H9 (cell line): Measurements from ENCODE around the gene ZHX3. TPM values are rescaled to one million over a fixed set of nuclear protein-coding genes. Genes with fewer than 3 reads are reported as not detected.

Source experiments
- DNase-seq: peaks from one replicate; pipeline ENCODE4 v3.0.0-alpha.2; 2017
- H2AFZ ChIP-seq: one replicate; pipeline ENCODE4 v1.6.1; 2013; ENCODE audit warnings: mild to moderate bottlenecking, low read length, control low read depth, moderate library complexity
- H2AK5ac ChIP-seq: 2 replicates; pipeline ENCODE4 v1.6.1; 2013; ENCODE audit warnings: low read length, control low read depth, mixed read lengths; ENCODE audit not compliant: insufficient read length
- H2BK120ac ChIP-seq: one replicate; pipeline ENCODE4 v1.6.1; 2013; ENCODE audit warnings: low read depth, mild to moderate bottlenecking, low read length, control low read depth, inconsistent platforms; ENCODE audit not compliant: poor library complexity, severe bottlenecking
- H2BK12ac ChIP-seq: 2 replicates; pipeline ENCODE4 v1.6.1; 2013; ENCODE audit warnings: low read length, control low read depth, mixed read lengths, low read depth; ENCODE audit not compliant: insufficient read length
- H2BK15ac ChIP-seq: 2 replicates; pipeline ENCODE4 v1.6.1; 2013; ENCODE audit warnings: low read depth, low read length, control low read depth
- H2BK20ac ChIP-seq: one replicate; pipeline ENCODE4 v1.6.1; 2013; ENCODE audit warnings: low read depth, mild to moderate bottlenecking, low read length, control low read depth, inconsistent platforms; ENCODE audit not compliant: poor library complexity, severe bottlenecking
- H2BK5ac ChIP-seq: 2 replicates; pipeline ENCODE4 v1.6.1; 2013; ENCODE audit warnings: low read length, control low read depth, mixed read lengths; ENCODE audit not compliant: insufficient read length
- H3K14ac ChIP-seq: 2 replicates; pipeline ENCODE4 v1.6.1; 2013; ENCODE audit warnings: low read length, control low read depth; ENCODE audit not compliant: insufficient read depth
- H3K18ac ChIP-seq: 2 replicates; pipeline ENCODE4 v1.6.1; 2013; ENCODE audit warnings: low read depth, mild to moderate bottlenecking, mixed read lengths, low read length, control low read depth; ENCODE audit not compliant: insufficient read length
- H3K23ac ChIP-seq: 2 replicates; pipeline ENCODE4 v1.6.1; 2013; ENCODE audit warnings: low read length, control low read depth, mixed read lengths, low read depth; ENCODE audit not compliant: insufficient read length
- H3K23me2 ChIP-seq: 2 replicates; pipeline ENCODE4 v1.6.1; 2013; ENCODE audit warnings: low read depth, mild to moderate bottlenecking, mixed read lengths, low read length, control low read depth; ENCODE audit not compliant: insufficient read length, poor library complexity, severe bottlenecking
- H3K27ac ChIP-seq: 2 replicates; pipeline ENCODE4 v1.5.1; 2013; ENCODE audit warnings: low read length, control low read depth, mixed read lengths, low read depth; ENCODE audit not compliant: insufficient read length
- H3K27me3 ChIP-seq: 2 replicates; pipeline ENCODE4 v1.6.1; 2013; ENCODE audit warnings: low read length, control low read depth, inconsistent platforms; ENCODE audit not compliant: insufficient read depth
- H3K4ac ChIP-seq: 2 replicates; pipeline ENCODE4 v1.6.1; 2013; ENCODE audit warnings: low read depth, mild to moderate bottlenecking, control low read depth, inconsistent platforms, low read length, moderate library complexity
- H3K4me1 ChIP-seq: 2 replicates; pipeline ENCODE4 v1.6.1; 2013; ENCODE audit warnings: low read length, control low read depth, inconsistent platforms; ENCODE audit not compliant: insufficient read depth
- H3K4me2 ChIP-seq: 2 replicates; pipeline ENCODE4 v1.6.1; 2013; ENCODE audit warnings: low read length, control low read depth, mixed read lengths; ENCODE audit not compliant: insufficient read length, insufficient read depth
- H3K56ac ChIP-seq: 2 replicates; pipeline ENCODE4 v1.6.1; 2013; ENCODE audit warnings: low read depth, mild to moderate bottlenecking, mixed read lengths, low read length, control low read depth; ENCODE audit not compliant: insufficient read length
- H3K79me1 ChIP-seq: 2 replicates; pipeline ENCODE4 v1.6.1; 2013; ENCODE audit warnings: low read depth, mild to moderate bottlenecking, moderate library complexity, low read length, control low read depth, inconsistent platforms; ENCODE audit not compliant: insufficient read depth, poor library complexity, severe bottlenecking
- H3K79me2 ChIP-seq: 2 replicates; pipeline ENCODE4 v1.6.1; 2013; ENCODE audit warnings: low read length, control low read depth, inconsistent platforms; ENCODE audit not compliant: insufficient read depth
- H3K9ac ChIP-seq: 2 replicates; pipeline ENCODE4 v1.6.1; 2013; ENCODE audit warnings: low read length, control low read depth, mixed read lengths; ENCODE audit not compliant: insufficient read length; ENCODE audit errors: extremely low read depth
- H3K9me3 ChIP-seq: one replicate; pipeline ENCODE4 v1.6.1; 2013; ENCODE audit warnings: low read depth, low read length, inconsistent platforms; ENCODE audit not compliant: control insufficient read depth
- H3T11ph ChIP-seq: one replicate; pipeline ENCODE4 v1.6.1; 2013; ENCODE audit warnings: mild to moderate bottlenecking, low read length, control low read depth, inconsistent platforms
- H4K20me1 ChIP-seq: one replicate; pipeline ENCODE4 v1.6.1; 2013; ENCODE audit not compliant: control insufficient read depth, insufficient read length, insufficient read depth
- H4K5ac ChIP-seq: 2 replicates; pipeline ENCODE4 v1.6.1; 2013; ENCODE audit warnings: low read depth, mild to moderate bottlenecking, mixed read lengths, low read length, control low read depth; ENCODE audit not compliant: insufficient read length
- H4K8ac ChIP-seq: replicated peaks from 2 replicates; pipeline ENCODE4 v1.6.1; 2013; ENCODE audit warnings: low read length, control low read depth, mixed read lengths, low read depth; ENCODE audit not compliant: insufficient read length
- H4K91ac ChIP-seq: 2 replicates; pipeline ENCODE4 v1.6.1; 2013; ENCODE audit warnings: low read depth, mild to moderate bottlenecking, moderate library complexity, mixed read lengths, low read length, control low read depth; ENCODE audit not compliant: insufficient read length
- H3K27ac Mint-ChIP-seq, 3 experiments: 2 replicates in 2 of 3; 3 replicates in 1 of 3; pipeline ENCODE4 v1.8.0; 2020 to 2021; ENCODE audit warnings: mixed read lengths in 3 of 3, mild to moderate bottlenecking in 1 of 3, moderate library complexity in 1 of 3
- H3K27me3 Mint-ChIP-seq: 2 replicates; pipeline ENCODE4 v1.8.0; 2021; ENCODE audit warnings: low read depth, mild to moderate bottlenecking, moderate library complexity, mixed read lengths
- H3K36me3 Mint-ChIP-seq, 3 experiments: 2 replicates in 2 of 3; 3 replicates in 1 of 3; pipeline ENCODE4 v1.8.0; 2020 to 2021; ENCODE audit warnings: low read depth in 3 of 3, mixed read lengths in 3 of 3; ENCODE audit not compliant: insufficient read depth in 1 of 3
- H3K4me1 Mint-ChIP-seq, 2 experiments: 2 replicates each; pipeline ENCODE4 v1.8.0; 2020; ENCODE audit warnings: mixed read lengths in 2 of 2
- H3K4me3 Mint-ChIP-seq, 2 experiments: 2 replicates in 1 of 2; 3 replicates in 1 of 2; pipeline ENCODE4 v1.8.0; 2020 to 2021; ENCODE audit warnings: mild to moderate bottlenecking in 2 of 2, mixed read lengths in 2 of 2, moderate library complexity in 1 of 2
- H3K9me3 Mint-ChIP-seq, 2 experiments: 2 replicates in 1 of 2; 3 replicates in 1 of 2; pipeline ENCODE4 v1.8.0; 2020; ENCODE audit warnings: mild to moderate bottlenecking in 2 of 2, mixed read lengths in 2 of 2, moderate library complexity in 1 of 2
- WGBS: extraction: QIAGEN DNeasy Blood & Tissue Kit; methylation state at CpG from one replicate; pipeline ENCODE4 v1.1.7; 2013; ENCODE audit warnings: missing lambda C conversion rate, low lambda C conversion rate, mixed read lengths; ENCODE audit not compliant: insufficient read length; ENCODE audit errors: extremely low coverage; 5-methylcytosine and 5-hydroxymethylcytosine counted together
- total RNA-seq: library from RNA; stranded (reverse); gene quantifications from 2 replicates; pipeline ENCODE4 v1.2.1, GENCODE V29; 2021
- TF ChIP-seq, protein P1 (sequence below): fragments of 200-600 bp; sonication (generic); conservative IDR thresholded peaks from 3 replicates; pipeline ENCODE4 v1.8.0; 2021; ENCODE audit warnings: antibody characterized with exemption, mild to moderate bottlenecking

The ZHX3 gene
- total RNA-seq, 1 experiment from 2014 or later = 4.4 TPM

DNA sequence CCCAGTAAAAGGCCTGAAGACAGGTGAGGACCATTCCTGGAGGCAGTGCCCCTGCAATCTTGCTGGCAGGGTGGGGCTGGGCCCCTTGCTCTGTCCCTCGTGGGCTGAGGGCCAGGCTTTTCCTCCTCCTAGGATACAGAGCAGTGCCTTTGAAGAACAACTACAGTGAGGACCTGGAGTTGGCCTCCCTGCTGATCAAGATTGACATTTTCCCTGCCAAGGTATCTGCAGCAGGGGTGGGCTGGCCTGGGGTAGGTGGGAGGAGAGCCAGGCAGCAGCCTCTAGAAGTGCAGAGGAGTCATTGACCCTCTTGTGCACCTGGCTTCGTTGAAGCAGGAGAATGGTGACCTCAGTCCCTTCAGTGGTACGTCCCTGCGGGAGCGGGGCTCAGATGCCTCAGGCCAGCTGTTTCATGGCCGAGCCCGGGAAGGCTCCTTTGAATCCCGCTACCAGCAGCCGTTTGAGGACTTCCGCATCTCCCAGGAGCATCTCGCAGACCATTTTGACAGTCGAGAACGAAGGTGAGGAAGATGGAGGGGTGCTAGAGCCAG is 143.7 kb downstream of the ZHX3 start:
- H4K20me1 ChIP-seq = no peaks in the 10 kb centered on the region
- DNase-seq = peak; percentile 14
- H3K4me1 Mint-ChIP-seq = peaks cover 21 to 33% of the 10 kb centered on the region in 2 experiments
- H3K4me1 ChIP-seq = peaks cover 3% of the 10 kb centered on the region; the same call in 1 of the 2 replicates
- H2BK120ac ChIP-seq = no peak overlapping the region
- H3K56ac ChIP-seq = no peak overlapping the region
- H2BK12ac ChIP-seq = no peak overlapping the region
- no peaks in the 10 kb centered on the region for H3K79me1 ChIP-seq
- H2AK5ac ChIP-seq = no peak overlapping the region
- no peak overlapping the region for H3K4ac ChIP-seq
- H3K23ac ChIP-seq = no peak overlapping the region
- no peak overlapping the region for H4K91ac ChIP-seq
- H3K27me3 Mint-ChIP-seq = no peaks in the 10 kb centered on the region
- no peak overlapping the region for H3K18ac ChIP-seq
- H2BK15ac ChIP-seq = no peak overlapping the region
- H3K79me2 ChIP-seq = no peaks in the 10 kb centered on the region
- no peak overlapping the region for H3K14ac ChIP-seq
- no peak overlapping the region for H3T11ph ChIP-seq
- H3K27ac ChIP-seq = no peak overlapping the region
- H3K23me2 ChIP-seq = no peaks in the 10 kb centered on the region
- H3K27ac Mint-ChIP-seq = peak overlapping the region; percentile 40 to 97 (median 75); a peak in 2 of 7 replicates
- no peaks in the 10 kb centered on the region for H3K9me3 Mint-ChIP-seq
- no peak overlapping the region for H4K5ac ChIP-seq
- WGBS = no CpG with 5 or more reads among the region's 13 CpGs
- no peak overlapping the region for H3K9ac ChIP-seq
- no peak overlapping the region for H2BK20ac ChIP-seq
- no peaks in the 10 kb centered on the region for H3K9me3 ChIP-seq
- TF ChIP-seq, protein P1, sequence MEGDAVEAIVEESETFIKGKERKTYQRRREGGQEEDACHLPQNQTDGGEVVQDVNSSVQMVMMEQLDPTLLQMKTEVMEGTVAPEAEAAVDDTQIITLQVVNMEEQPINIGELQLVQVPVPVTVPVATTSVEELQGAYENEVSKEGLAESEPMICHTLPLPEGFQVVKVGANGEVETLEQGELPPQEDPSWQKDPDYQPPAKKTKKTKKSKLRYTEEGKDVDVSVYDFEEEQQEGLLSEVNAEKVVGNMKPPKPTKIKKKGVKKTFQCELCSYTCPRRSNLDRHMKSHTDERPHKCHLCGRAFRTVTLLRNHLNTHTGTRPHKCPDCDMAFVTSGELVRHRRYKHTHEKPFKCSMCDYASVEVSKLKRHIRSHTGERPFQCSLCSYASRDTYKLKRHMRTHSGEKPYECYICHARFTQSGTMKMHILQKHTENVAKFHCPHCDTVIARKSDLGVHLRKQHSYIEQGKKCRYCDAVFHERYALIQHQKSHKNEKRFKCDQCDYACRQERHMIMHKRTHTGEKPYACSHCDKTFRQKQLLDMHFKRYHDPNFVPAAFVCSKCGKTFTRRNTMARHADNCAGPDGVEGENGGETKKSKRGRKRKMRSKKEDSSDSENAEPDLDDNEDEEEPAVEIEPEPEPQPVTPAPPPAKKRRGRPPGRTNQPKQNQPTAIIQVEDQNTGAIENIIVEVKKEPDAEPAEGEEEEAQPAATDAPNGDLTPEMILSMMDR = no peak
- no peak overlapping the region for H4K8ac ChIP-seq
- no peak overlapping the region for H2AFZ ChIP-seq
- H3K36me3 Mint-ChIP-seq = peaks cover 49 to 92% (median 71%) of the 10 kb centered on the region in 3 experiments; a peak in 6 of 7 replicates
- no peak overlapping the region for H3K4me2 ChIP-seq
- no peak overlapping the region for H3K4me3 Mint-ChIP-seq
- no peaks in the 10 kb centered on the region for H3K27me3 ChIP-seq
- no peak overlapping the region for H2BK5ac ChIP-seq
